Dermis lymphatic vessel endothelial cell (primary cell): ENCODE data around the gene SLC25A5. TPM values are rescaled to one million over a fixed set of nuclear protein-coding genes. Genes with fewer than 3 reads are reported as not detected.

Experiments
- total RNA-seq: library from RNA; depleted of rRNA; stranded (reverse); fragments of >200 nt; gene quantifications from 2 replicates; pipeline ENCODE4 v1.2.1, GENCODE V29; 2014

SLC25A5 gene
- 179 and 211 TPM in 2 replicates for total RNA-seq

GRCh38 chrX:119467842-119468550, at the start of gene SLC25A5:
TSS of gene SLC25A5 (plus strand) at chrX:119468444. CDS start at chrX:119468516, 72 bp downstream.

Other genes starting within 250 kb of the SLC25A5 start
- 86.9 and 95.3 TPM in 2 replicates for gene PGRMC1, start 232.2 kb upstream of the SLC25A5 start, total RNA-seq
- gene SLC25A43, start 69.1 kb upstream of the SLC25A5 start, total RNA-seq = 11.6 and 14.1 TPM in 2 replicates
- 33.9 and 43.5 TPM in 2 replicates for gene STEEP1, start 97.0 kb downstream of the SLC25A5 start, total RNA-seq
- gene UBE2A, start 106.1 kb downstream of the SLC25A5 start, total RNA-seq = 20.7 and 21.7 TPM in 2 replicates
- 3.1 and 5.5 TPM in 2 replicates for gene NKRF, start 138.0 kb downstream of the SLC25A5 start, total RNA-seq
- 26.2 and 52.4 TPM in 2 replicates for gene SEPTIN6, start 224.7 kb downstream of the SLC25A5 start, total RNA-seq